Keratinocyte (primary cell): ENCODE data around the gene CXCL12. TPM values are rescaled to one million over a fixed set of nuclear protein-coding genes. Genes with fewer than 3 reads are reported as not detected.

Experiments
- DNase-seq: peaks from one replicate; pipeline ENCODE4 v3.0.0-alpha.2; 2011; ENCODE audit warnings: low read depth, missing footprints, low spot score
- FAIRE-seq: peaks from 2 replicates; lab custom pipeline; 2011; peaks lifted over from hg19 to GRCh38; lab: Jason Lieb, UNC
- H2AFZ ChIP-seq: 2 replicates; pipeline ENCODE4 v1.6.0; 2012; ENCODE audit warnings: low read length, control low read depth, inconsistent platforms; ENCODE audit not compliant: control insufficient read depth
- H3K27ac ChIP-seq: 2 replicates; pipeline ENCODE4 v1.5.1; 2011; ENCODE audit warnings: low read length; ENCODE audit not compliant: control insufficient read depth, insufficient read depth
- H3K27me3 ChIP-seq: 3 replicates; pipeline ENCODE4 v1.6.0; 2011; ENCODE audit warnings: low read length; ENCODE audit not compliant: control insufficient read depth, insufficient read depth; ENCODE audit errors: extremely low read depth
- H3K36me3 ChIP-seq, 2 experiments: 2 replicates in 1 of 2; 3 replicates in 1 of 2; pipeline ENCODE4 v1.5.1; 2011; ENCODE audit warnings: low read length in 2 of 2, mild to moderate bottlenecking in 1 of 2; ENCODE audit not compliant: control insufficient read depth in 2 of 2, insufficient read depth in 2 of 2; ENCODE audit errors: extremely low read depth in 1 of 2
- H3K4me1 ChIP-seq: 3 replicates; pipeline ENCODE4 v1.5.1; 2011; ENCODE audit warnings: low read length; ENCODE audit not compliant: control insufficient read depth, insufficient read depth; ENCODE audit errors: extremely low read depth
- H3K4me2 ChIP-seq: 3 replicates; pipeline ENCODE4 v1.6.0; 2011; ENCODE audit warnings: low read depth, low read length; ENCODE audit not compliant: control insufficient read depth, insufficient read depth; ENCODE audit errors: extremely low read depth
- H3K4me3 ChIP-seq, 3 experiments: fragments of 200-600 bp in 1 of 3; sonication (generic) in 1 of 3; 2 replicates in 2 of 3; 3 replicates in 1 of 3; pipeline ENCODE4 v1.5.1; 2011 to 2016; ENCODE audit warnings: low read length in 3 of 3, mild to moderate bottlenecking in 3 of 3, control low read depth in 2 of 3, inconsistent platforms in 1 of 3, low read depth in 1 of 3, mixed read lengths in 1 of 3, mixed run types in 1 of 3, moderate library complexity in 1 of 3; ENCODE audit not compliant: control insufficient read depth in 2 of 3, insufficient read depth in 2 of 3; ENCODE audit errors: extremely low read depth in 1 of 3
- H3K79me2 ChIP-seq: 2 replicates; pipeline ENCODE4 v1.6.0; 2012; ENCODE audit warnings: low read length; ENCODE audit not compliant: control insufficient read depth, insufficient read depth
- H3K9ac ChIP-seq: 3 replicates; pipeline ENCODE4 v1.6.0; 2011; ENCODE audit warnings: low read length; ENCODE audit not compliant: control insufficient read depth, insufficient read depth; ENCODE audit errors: extremely low read depth
- H3K9me1 ChIP-seq: 3 replicates; pipeline ENCODE4 v1.6.0; 2011; ENCODE audit warnings: low read length; ENCODE audit not compliant: control insufficient read depth, insufficient read depth; ENCODE audit errors: extremely low read depth
- H3K9me3 ChIP-seq: 2 replicates; pipeline ENCODE4 v1.5.1; 2012; ENCODE audit warnings: low read depth, low read length; ENCODE audit not compliant: control insufficient read depth
- H4K20me1 ChIP-seq: 3 replicates; pipeline ENCODE4 v1.6.0; 2011; ENCODE audit warnings: low read length; ENCODE audit not compliant: control insufficient read depth, insufficient read depth; ENCODE audit errors: extremely low read depth
- EZH2 ChIP-seq: IDR thresholded peaks from one replicate; pipeline ENCODE4 v1.6.1; 2012; ENCODE audit warnings: inconsistent platforms, mild to moderate bottlenecking, low read length, moderate library complexity
- dilution Hi-C: fragments of 300-500 bp; cut with MboI; formaldehyde crosslinking; loops from one replicate; pipeline ENCODE4 v1.7.0; 2020; ENCODE audit warnings: low sequenced_read_pairs; ENCODE audit not compliant: extremely low pct_ligation_motif_present
- polyA plus RNA-seq, 5 experiments: library from polyadenylated mRNA; depleted of rRNA in 3 of 5; stranded (reverse) in 3 of 5; stranded (forward) in 1 of 5; unstranded in 1 of 5; fragments of >200 nt; gene quantifications; 1 replicate in 1 of 5; 2 replicates in 3 of 5; 3 replicates in 1 of 5; pipeline versions ENCODE4 v1.2.1 to v1.2.3, GENCODE V29; 2011 to 2012; ENCODE audit warnings: missing spikeins in 2 of 5, low read depth in 1 of 5, low replicate concordance in 1 of 5
- TF ChIP-seq, protein P1 (sequence below), 3 experiments: IDR thresholded peaks in 1 of 3; conservative IDR thresholded peaks in 1 of 3; optimal IDR thresholded peaks in 1 of 3; 2 replicates in 2 of 3; 3 replicates in 1 of 3; pipeline versions ENCODE3 to v1.5.1; 2011; ENCODE audit warnings: low read length in 3 of 3, mild to moderate bottlenecking in 3 of 3, moderate library complexity in 2 of 3, control low read depth in 1 of 3, inconsistent platforms in 1 of 3; ENCODE audit not compliant: insufficient read depth in 2 of 3; ENCODE audit errors: extremely low read depth in 1 of 3

Gene CXCL12
- polyA plus RNA-seq, 1 donor (not counting 4 experiments of a cell fraction or from before 2014, with no cell fraction given): not detected

GRCh38 chr10:44418637-44419036, 33.7 kb upstream of the CXCL12 start:
- TF ChIP-seq, protein P1, sequence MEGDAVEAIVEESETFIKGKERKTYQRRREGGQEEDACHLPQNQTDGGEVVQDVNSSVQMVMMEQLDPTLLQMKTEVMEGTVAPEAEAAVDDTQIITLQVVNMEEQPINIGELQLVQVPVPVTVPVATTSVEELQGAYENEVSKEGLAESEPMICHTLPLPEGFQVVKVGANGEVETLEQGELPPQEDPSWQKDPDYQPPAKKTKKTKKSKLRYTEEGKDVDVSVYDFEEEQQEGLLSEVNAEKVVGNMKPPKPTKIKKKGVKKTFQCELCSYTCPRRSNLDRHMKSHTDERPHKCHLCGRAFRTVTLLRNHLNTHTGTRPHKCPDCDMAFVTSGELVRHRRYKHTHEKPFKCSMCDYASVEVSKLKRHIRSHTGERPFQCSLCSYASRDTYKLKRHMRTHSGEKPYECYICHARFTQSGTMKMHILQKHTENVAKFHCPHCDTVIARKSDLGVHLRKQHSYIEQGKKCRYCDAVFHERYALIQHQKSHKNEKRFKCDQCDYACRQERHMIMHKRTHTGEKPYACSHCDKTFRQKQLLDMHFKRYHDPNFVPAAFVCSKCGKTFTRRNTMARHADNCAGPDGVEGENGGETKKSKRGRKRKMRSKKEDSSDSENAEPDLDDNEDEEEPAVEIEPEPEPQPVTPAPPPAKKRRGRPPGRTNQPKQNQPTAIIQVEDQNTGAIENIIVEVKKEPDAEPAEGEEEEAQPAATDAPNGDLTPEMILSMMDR (optimal IDR thresholded peaks at IDR 0.05 in 1 of 3, IDR thresholded peaks at IDR 0.05 in 1 of 3, conservative IDR thresholded peaks at IDR 0.05 in 1 of 3; ENCODE audit: extremely low read depth in 1 of 3, insufficient read depth in 2 of 3, low read length in 3 of 3): no peak
- TF ChIP-seq EZH2: no peak
- dilution Hi-C loops: no loop called here
- FAIRE-seq: no peak

GRCh38 chr10:44417761-44418160, 32.9 kb upstream of the CXCL12 start:
- Histone ChIP-seq H4K20me1 (no peaks in the 10 kb centered on the region), H3K4me3 (no peak overlapping the region), H3K4me2 (no peak overlapping the region), H3K9me3 (no peaks in the 10 kb centered on the region), H3K36me3 (no peaks in the 10 kb centered on the region), H3K4me1 (no peaks in the 10 kb centered on the region), H3K79me2 (no peaks in the 10 kb centered on the region), H3K9me1 (no peaks in the 10 kb centered on the region), H2AFZ (no peak overlapping the region), H3K27ac (no peak overlapping the region), H3K9ac (no peak overlapping the region), H3K27me3 (no peaks in the 10 kb centered on the region)
- DNase-seq (no peak), FAIRE-seq (no peak)
- TF ChIP-seq, protein P1 (optimal IDR thresholded peaks at IDR 0.05 in 1 of 3, IDR thresholded peaks at IDR 0.05 in 1 of 3, conservative IDR thresholded peaks at IDR 0.05 in 1 of 3; ENCODE audit: extremely low read depth in 1 of 3, insufficient read depth in 2 of 3, low read length in 3 of 3): no peak
- no peak for TF ChIP-seq EZH2
- dilution Hi-C loops: no loop called here

More at GRCh38 chr10:44418637-44419036, 33.7 kb upstream of the CXCL12 start:
- no peaks in the 10 kb centered on the region for H3K9me1 ChIP-seq
- H3K36me3 ChIP-seq: no peaks in the 10 kb centered on the region
- no peaks in the 10 kb centered on the region for H3K4me1 ChIP-seq
- no peaks in the 10 kb centered on the region for H4K20me1 ChIP-seq
- H2AFZ ChIP-seq: no peak overlapping the region
- H3K9me3 ChIP-seq: peaks cover 2% of the 10 kb centered on the region
- H3K4me3 ChIP-seq: no peak overlapping the region
- H3K79me2 ChIP-seq: no peaks in the 10 kb centered on the region
- no peak overlapping the region for H3K4me2 ChIP-seq
- H3K27ac ChIP-seq: no peak overlapping the region
- no peaks in the 10 kb centered on the region for H3K27me3 ChIP-seq
- H3K9ac ChIP-seq: no peak overlapping the region
- DNase-seq: no peak
